K562 (cell line): Measurements from ENCODE around the gene PKD1. TPM values are rescaled to one million over a fixed set of nuclear protein-coding genes. Genes with fewer than 3 reads are reported as not detected.
A peak's percentile ranks its signal among the peaks of the same experiment; 100 is the strongest.

ENCODE experiments used
- FOXP1 ChIP-seq: sonication (generic); formaldehyde crosslinking; IDR thresholded peaks from 2 replicates; pipeline ENCODE4 v1.8.0; 2022; ENCODE audit warnings: mild to moderate bottlenecking, missing genetic modification reagents
- polyA plus RNA-seq, 8 experiments: library from polyadenylated mRNA; depleted of rRNA in 4 of 8; stranded (reverse) in 5 of 8; unstranded in 3 of 8; fragments of >200 nt; fragmentation: Nextera tagmentation in 2 of 8; fragmentation: Illumina TruSeq in 1 of 8; extraction: Ambion mirVana in 2 of 8; extraction: Trizol in 1 of 8; gene quantifications; 2 replicates each; pipeline versions ENCODE4 v1.2.1 to v1.2.3, GENCODE V29; 2011 to 2014; ENCODE audit warnings: inconsistent platforms in 1 of 8, missing spikeins in 1 of 8
- total RNA-seq, 7 experiments: library from RNA; depleted of rRNA in 6 of 7; stranded (reverse); fragments of >200 nt in 6 of 7; fragmentation: Illumina TruSeq in 2 of 7; extraction: Trizol in 2 of 7; gene quantifications; 2 replicates each; pipeline versions ENCODE4 v1.2.1 to v1.2.3, GENCODE V29; 2011 to 2021; ENCODE audit warnings: low replicate concordance in 1 of 7
- TF ChIP-seq, protein P1 (sequence below), 2 experiments: fragments of 450-650 bp in 1 of 2; sonication (generic) in 1 of 2; formaldehyde crosslinking in 1 of 2; IDR thresholded peaks; 2 replicates each; pipeline versions ENCODE4 v1.7.1 to v1.9.0; 2016 to 2022; ENCODE audit warnings: inconsistent platforms in 1 of 2, mild to moderate bottlenecking in 1 of 2, missing genetic modification reagents in 1 of 2
- TF ChIP-seq, protein P2 (sequence below): fragments of 450-650 bp; IDR thresholded peaks from 2 replicates; pipeline ENCODE4 v1.6.1; 2017; ENCODE audit warnings: antibody characterized with exemption, mild to moderate bottlenecking
- TF ChIP-seq, protein P3 (sequence below): fragments of 450-650 bp; IDR thresholded peaks from 2 replicates; pipeline ENCODE4 v1.6.1; 2016; ENCODE audit warnings: low read depth

The PKD1 gene
- total and polyA plus RNA-seq, 9 of the 15 experiments (the other 6 are each of a cell fraction or from before 2014, with no cell fraction given), result 0.23 to 93.5 (median 12.6) TPM

DNA sequence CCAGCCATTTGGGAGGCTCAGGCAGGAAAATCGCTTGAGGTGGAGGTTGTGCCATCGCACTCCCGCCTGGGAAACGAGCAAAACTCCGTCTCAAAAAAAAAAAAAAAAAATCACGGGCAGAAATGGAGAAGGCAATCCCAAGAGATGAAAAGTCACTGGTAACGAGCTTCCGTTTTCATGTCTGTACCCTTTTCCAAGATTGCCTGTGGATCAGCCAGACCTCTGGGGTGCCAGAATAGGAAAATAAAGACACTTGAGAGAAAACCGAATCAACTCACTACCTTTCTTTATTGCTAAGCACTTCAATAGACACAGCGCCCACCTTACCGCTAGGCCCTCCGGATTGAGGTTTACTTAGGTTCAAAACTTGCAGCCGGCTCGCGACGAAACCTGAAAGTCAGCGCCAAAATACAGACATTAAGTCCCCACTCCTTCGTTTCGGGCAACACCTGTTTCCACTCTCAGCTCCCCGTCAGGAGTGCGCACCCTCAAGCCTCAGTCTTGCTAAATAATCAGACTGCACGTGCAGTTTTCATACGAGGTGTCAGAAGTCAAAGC, 18.9 kb upstream of the PKD1 start (continued):
- TF ChIP-seq, protein P1, sequence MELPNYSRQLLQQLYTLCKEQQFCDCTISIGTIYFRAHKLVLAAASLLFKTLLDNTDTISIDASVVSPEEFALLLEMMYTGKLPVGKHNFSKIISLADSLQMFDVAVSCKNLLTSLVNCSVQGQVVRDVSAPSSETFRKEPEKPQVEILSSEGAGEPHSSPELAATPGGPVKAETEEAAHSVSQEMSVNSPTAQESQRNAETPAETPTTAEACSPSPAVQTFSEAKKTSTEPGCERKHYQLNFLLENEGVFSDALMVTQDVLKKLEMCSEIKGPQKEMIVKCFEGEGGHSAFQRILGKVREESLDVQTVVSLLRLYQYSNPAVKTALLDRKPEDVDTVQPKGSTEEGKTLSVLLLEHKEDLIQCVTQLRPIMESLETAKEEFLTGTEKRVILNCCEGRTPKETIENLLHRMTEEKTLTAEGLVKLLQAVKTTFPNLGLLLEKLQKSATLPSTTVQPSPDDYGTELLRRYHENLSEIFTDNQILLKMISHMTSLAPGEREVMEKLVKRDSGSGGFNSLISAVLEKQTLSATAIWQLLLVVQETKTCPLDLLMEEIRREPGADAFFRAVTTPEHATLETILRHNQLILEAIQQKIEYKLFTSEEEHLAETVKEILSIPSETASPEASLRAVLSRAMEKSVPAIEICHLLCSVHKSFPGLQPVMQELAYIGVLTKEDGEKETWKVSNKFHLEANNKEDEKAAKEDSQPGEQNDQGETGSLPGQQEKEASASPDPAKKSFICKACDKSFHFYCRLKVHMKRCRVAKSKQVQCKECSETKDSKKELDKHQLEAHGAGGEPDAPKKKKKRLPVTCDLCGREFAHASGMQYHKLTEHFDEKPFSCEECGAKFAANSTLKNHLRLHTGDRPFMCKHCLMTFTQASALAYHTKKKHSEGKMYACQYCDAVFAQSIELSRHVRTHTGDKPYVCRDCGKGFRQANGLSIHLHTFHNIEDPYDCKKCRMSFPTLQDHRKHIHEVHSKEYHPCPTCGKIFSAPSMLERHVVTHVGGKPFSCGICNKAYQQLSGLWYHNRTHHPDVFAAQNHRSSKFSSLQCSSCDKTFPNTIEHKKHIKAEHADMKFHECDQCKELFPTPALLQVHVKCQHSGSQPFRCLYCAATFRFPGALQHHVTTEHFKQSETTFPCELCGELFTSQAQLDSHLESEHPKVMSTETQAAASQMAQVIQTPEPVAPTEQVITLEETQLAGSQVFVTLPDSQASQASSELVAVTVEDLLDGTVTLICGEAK (IDR thresholded peaks at IDR 0.05), result no peak
- TF ChIP-seq, protein P1 (CRISPR knock-in tag; IDR thresholded peaks at IDR 0.05), result peak; percentile 43; the same call in 1 of the 2 replicates
- TF ChIP-seq, protein P2, sequence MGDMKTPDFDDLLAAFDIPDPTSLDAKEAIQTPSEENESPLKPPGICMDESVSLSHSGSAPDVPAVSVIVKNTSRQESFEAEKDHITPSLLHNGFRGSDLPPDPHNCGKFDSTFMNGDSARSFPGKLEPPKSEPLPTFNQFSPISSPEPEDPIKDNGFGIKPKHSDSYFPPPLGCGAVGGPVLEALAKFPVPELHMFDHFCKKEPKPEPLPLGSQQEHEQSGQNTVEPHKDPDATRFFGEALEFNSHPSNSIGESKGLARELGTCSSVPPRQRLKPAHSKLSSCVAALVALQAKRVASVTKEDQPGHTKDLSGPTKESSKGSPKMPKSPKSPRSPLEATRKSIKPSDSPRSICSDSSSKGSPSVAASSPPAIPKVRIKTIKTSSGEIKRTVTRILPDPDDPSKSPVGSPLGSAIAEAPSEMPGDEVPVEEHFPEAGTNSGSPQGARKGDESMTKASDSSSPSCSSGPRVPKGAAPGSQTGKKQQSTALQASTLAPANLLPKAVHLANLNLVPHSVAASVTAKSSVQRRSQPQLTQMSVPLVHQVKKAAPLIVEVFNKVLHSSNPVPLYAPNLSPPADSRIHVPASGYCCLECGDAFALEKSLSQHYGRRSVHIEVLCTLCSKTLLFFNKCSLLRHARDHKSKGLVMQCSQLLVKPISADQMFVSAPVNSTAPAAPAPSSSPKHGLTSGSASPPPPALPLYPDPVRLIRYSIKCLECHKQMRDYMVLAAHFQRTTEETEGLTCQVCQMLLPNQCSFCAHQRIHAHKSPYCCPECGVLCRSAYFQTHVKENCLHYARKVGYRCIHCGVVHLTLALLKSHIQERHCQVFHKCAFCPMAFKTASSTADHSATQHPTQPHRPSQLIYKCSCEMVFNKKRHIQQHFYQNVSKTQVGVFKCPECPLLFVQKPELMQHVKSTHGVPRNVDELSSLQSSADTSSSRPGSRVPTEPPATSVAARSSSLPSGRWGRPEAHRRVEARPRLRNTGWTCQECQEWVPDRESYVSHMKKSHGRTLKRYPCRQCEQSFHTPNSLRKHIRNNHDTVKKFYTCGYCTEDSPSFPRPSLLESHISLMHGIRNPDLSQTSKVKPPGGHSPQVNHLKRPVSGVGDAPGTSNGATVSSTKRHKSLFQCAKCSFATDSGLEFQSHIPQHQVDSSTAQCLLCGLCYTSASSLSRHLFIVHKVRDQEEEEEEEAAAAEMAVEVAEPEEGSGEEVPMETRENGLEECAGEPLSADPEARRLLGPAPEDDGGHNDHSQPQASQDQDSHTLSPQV, result no peak
- TF ChIP-seq, protein P3, sequence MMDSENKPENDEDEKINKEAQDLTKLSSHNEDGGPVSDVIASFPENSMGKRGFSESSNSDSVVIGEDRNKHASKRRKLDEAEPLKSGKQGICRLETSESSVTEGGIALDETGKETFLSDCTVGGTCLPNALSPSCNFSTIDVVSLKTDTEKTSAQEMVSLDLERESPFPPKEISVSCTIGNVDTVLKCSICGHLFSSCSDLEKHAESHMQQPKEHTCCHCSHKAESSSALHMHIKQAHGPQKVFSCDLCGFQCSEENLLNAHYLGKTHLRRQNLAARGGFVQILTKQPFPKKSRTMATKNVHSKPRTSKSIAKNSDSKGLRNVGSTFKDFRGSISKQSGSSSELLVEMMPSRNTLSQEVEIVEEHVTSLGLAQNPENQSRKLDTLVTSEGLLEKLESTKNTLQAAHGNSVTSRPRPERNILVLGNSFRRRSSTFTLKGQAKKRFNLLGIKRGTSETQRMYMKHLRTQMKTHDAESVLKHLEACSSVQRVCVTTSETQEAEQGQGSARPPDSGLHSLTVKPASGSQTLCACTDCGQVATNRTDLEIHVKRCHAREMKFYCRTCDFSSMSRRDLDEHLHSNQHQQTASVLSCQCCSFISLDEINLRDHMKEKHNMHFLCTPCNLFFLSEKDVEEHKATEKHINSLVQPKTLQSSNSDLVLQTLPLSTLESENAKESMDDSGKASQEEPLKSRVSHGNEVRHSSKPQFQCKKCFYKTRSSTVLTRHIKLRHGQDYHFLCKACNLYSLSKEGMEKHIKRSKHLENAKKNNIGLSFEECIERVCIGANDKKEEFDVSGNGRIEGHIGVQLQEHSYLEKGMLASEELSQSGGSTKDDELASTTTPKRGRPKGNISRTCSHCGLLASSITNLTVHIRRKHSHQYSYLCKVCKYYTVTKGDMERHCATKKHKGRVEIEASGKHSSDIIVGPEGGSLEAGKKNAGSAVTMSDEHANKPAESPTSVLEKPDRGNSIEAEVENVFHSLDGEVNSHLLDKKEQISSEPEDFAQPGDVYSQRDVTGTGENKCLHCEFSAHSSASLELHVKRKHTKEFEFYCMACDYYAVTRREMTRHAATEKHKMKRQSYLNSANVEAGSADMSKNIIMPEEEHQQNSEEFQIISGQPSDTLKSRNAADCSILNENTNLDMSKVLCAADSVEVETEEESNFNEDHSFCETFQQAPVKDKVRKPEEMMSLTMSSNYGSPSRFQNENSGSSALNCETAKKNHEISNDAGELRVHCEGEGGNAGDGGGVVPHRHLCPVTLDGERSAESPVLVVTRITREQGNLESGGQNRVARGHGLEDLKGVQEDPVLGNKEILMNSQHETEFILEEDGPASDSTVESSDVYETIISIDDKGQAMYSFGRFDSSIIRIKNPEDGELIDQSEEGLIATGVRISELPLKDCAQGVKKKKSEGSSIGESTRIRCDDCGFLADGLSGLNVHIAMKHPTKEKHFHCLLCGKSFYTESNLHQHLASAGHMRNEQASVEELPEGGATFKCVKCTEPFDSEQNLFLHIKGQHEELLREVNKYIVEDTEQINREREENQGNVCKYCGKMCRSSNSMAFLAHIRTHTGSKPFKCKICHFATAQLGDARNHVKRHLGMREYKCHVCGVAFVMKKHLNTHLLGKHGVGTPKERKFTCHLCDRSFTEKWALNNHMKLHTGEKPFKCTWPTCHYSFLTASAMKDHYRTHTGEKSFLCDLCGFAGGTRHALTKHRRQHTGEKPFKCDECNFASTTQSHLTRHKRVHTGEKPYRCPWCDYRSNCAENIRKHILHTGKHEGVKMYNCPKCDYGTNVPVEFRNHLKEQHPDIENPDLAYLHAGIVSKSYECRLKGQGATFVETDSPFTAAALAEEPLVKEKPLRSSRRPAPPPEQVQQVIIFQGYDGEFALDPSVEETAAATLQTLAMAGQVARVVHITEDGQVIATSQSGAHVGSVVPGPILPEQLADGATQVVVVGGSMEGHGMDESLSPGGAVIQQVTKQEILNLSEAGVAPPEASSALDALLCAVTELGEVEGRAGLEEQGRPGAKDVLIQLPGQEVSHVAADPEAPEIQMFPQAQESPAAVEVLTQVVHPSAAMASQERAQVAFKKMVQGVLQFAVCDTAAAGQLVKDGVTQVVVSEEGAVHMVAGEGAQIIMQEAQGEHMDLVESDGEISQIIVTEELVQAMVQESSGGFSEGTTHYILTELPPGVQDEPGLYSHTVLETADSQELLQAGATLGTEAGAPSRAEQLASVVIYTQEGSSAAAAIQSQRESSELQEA, result no peak
- TF ChIP-seq FOXP1 (CRISPR knock-in tag), result 0 out of 2 replicates have a peak, but pooled peaks have one; percentile 34
